Body of pancreas (tissue), 4 donors: Measurements from ENCODE around the gene ZBTB12.
"Not testable (repeated sequence)": the region's sequence is repeated elsewhere in the genome, so short reads cannot be mapped to it uniquely, and the experiment has no call there.

ENCODE experiments used
- POLR2A ChIP-seq, 3 donors: fragments of 450-650 bp; IDR thresholded peaks; one replicate each; pipeline ENCODE4 v1.6.1; 2016; ENCODE audit warnings: antibody characterized with exemption in 3 of 3, mild to moderate bottlenecking in 2 of 3
- TF ChIP-seq, protein P1 (sequence below), 7 experiments: fragments of 450-650 bp in 4 of 7; fragments of 200-600 bp in 3 of 7; sonication (generic) in 3 of 7; IDR thresholded peaks; one replicate each; pipeline ENCODE4 v1.5.1; 2016 to 2019; ENCODE audit warnings: antibody characterized with exemption in 7 of 7

DNA sequence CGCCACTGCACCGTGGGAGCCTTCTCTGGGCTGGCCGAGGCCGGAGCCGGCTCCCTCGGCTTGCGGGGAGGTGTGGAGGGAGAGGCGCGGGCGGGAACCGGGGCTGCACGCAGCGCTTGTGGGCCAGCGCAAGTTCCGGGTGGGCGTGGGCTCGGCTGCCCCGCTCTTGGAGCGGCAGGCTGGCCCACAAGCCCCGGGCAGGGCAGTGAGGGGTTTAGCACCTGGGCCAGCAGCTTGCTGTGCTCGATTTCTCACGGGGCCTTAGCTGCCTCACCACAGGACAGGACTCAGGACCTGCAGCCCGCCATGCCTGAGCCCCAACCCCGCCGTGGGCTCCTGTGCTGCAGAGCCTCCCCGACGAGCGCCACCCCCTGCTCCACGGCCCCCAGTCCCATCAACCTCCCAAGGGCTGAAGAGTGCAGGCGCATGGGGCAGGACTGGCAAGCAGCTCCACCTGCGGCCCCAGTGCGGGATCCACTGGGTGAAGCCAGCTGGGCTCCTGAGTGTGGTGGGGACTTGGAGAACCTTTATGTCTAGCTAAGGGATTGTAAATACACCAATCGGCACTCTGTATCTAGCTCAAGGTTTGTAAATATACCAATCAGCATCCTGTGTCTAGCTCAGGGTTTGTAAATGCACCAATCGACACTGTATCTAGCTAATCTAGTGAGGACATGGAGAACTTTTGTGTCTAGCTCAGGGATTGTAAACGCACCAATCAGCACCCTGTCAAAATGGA is 49.7 kb downstream of the ZBTB12 start:
- TF ChIP-seq, protein P1, sequence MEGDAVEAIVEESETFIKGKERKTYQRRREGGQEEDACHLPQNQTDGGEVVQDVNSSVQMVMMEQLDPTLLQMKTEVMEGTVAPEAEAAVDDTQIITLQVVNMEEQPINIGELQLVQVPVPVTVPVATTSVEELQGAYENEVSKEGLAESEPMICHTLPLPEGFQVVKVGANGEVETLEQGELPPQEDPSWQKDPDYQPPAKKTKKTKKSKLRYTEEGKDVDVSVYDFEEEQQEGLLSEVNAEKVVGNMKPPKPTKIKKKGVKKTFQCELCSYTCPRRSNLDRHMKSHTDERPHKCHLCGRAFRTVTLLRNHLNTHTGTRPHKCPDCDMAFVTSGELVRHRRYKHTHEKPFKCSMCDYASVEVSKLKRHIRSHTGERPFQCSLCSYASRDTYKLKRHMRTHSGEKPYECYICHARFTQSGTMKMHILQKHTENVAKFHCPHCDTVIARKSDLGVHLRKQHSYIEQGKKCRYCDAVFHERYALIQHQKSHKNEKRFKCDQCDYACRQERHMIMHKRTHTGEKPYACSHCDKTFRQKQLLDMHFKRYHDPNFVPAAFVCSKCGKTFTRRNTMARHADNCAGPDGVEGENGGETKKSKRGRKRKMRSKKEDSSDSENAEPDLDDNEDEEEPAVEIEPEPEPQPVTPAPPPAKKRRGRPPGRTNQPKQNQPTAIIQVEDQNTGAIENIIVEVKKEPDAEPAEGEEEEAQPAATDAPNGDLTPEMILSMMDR (IDR thresholded peaks at IDR 0.05), result not testable (repeated sequence)
- TF ChIP-seq POLR2A (IDR thresholded peaks at IDR 0.05), result not testable (repeated sequence)
